ENCODE measurements around the gene RGS6.

RGS6 gene

GRCh38 chr14:72054911-72055310 lies 122.7 kb downstream of the RGS6 start:
- no peak for DNase-seq (ENCODE audit: insufficient read length)
- TF ChIP-seq POLR2A (IDR thresholded peaks at IDR 0.05; ENCODE audit: low read depth, low read length), result no peak
- no peak for TF ChIP-seq TAF1 (IDR thresholded peaks at IDR 0.05; ENCODE audit: borderline replicate concordance, low read depth, low read length)
- peak; percentile 17 for FAIRE-seq

- FAIRE-seq (no peak), DNase-seq (ENCODE audit: insufficient read length) (no peak)
- TF ChIP-seq POLR2AphosphoS5 (IDR thresholded peaks at IDR 0.05; ENCODE audit: low read depth, low read length) (no peak), POLR2A (IDR thresholded peaks at IDR 0.05; ENCODE audit: low read depth, low read length) (no peak)
Measured at GRCh38 chr14:72057701-72058285, 125.6 kb downstream of the RGS6 start.

- FAIRE-seq (no peak), DNase-seq (ENCODE audit: insufficient read length) (no peak)
- TF ChIP-seq POLR2A (IDR thresholded peaks at IDR 0.05; ENCODE audit: low read depth, low read length) (no peak), POLR2AphosphoS5 (IDR thresholded peaks at IDR 0.05; ENCODE audit: low read depth, low read length) (no peak), TAF1 (IDR thresholded peaks at IDR 0.05; ENCODE audit: borderline replicate concordance, low read depth, low read length) (no peak)
Measured at GRCh38 chr14:72060460-72060859, 128.2 kb downstream of the RGS6 start.

GRCh38 chr14:72060917-72061316 lies 128.7 kb downstream of the RGS6 start:
- FAIRE-seq, result peak; percentile 24
- DNase-seq (ENCODE audit: insufficient read length), result no peak
- no peak for TF ChIP-seq POLR2A (IDR thresholded peaks at IDR 0.05; ENCODE audit: low read depth, low read length)
- no peak for TF ChIP-seq POLR2AphosphoS5 (IDR thresholded peaks at IDR 0.05; ENCODE audit: low read depth, low read length)
- TF ChIP-seq TAF1 (IDR thresholded peaks at IDR 0.05; ENCODE audit: borderline replicate concordance, low read depth, low read length), result no peak

- TF ChIP-seq TAF1 (IDR thresholded peaks at IDR 0.05; ENCODE audit: borderline replicate concordance, low read depth, low read length) (no peak), POLR2A (IDR thresholded peaks at IDR 0.05; ENCODE audit: low read depth, low read length) (no peak), POLR2AphosphoS5 (IDR thresholded peaks at IDR 0.05; ENCODE audit: low read depth, low read length) (no peak)
- FAIRE-seq (no peak), DNase-seq (ENCODE audit: insufficient read length) (no peak)
Measured at GRCh38 chr14:72061718-72062117, 129.5 kb downstream of the RGS6 start.

- no peak for DNase-seq (ENCODE audit: insufficient read length)
- TF ChIP-seq TAF1 (IDR thresholded peaks at IDR 0.05; ENCODE audit: borderline replicate concordance, low read depth, low read length) (no peak), POLR2AphosphoS5 (IDR thresholded peaks at IDR 0.05; ENCODE audit: low read depth, low read length) (no peak), POLR2A (IDR thresholded peaks at IDR 0.05; ENCODE audit: low read depth, low read length) (no peak)
- peak; percentile 85 for FAIRE-seq
Measured at GRCh38 chr14:72063761-72064282, 131.6 kb downstream of the RGS6 start.

GRCh38 chr14:72064501-72064900 lies 132.3 kb downstream of the RGS6 start:
- TF ChIP-seq POLR2AphosphoS5 (IDR thresholded peaks at IDR 0.05; ENCODE audit: low read depth, low read length) (no peak), TAF1 (IDR thresholded peaks at IDR 0.05; ENCODE audit: borderline replicate concordance, low read depth, low read length) (no peak), POLR2A (IDR thresholded peaks at IDR 0.05; ENCODE audit: low read depth, low read length) (no peak)
- peak; percentile 79 for FAIRE-seq
- DNase-seq (ENCODE audit: insufficient read length), result no peak

- FAIRE-seq, result peak; percentile 57
- TF ChIP-seq TAF1 (IDR thresholded peaks at IDR 0.05; ENCODE audit: borderline replicate concordance, low read depth, low read length), result no peak
- no peak for DNase-seq (ENCODE audit: insufficient read length)
Measured at GRCh38 chr14:72070458-72070857, 138.2 kb downstream of the RGS6 start.

GRCh38 chr14:72075649-72076334 lies 143.6 kb downstream of the RGS6 start:
- FAIRE-seq (no peak), DNase-seq (ENCODE audit: insufficient read length) (no peak)
- TF ChIP-seq TAF1 (IDR thresholded peaks at IDR 0.05; ENCODE audit: borderline replicate concordance, low read depth, low read length) (no peak), POLR2AphosphoS5 (IDR thresholded peaks at IDR 0.05; ENCODE audit: low read depth, low read length) (no peak), POLR2A (IDR thresholded peaks at IDR 0.05; ENCODE audit: low read depth, low read length) (no peak)

GRCh38 chr14:72081137-72081536 lies 148.9 kb downstream of the RGS6 start:
- TF ChIP-seq POLR2A (IDR thresholded peaks at IDR 0.05; ENCODE audit: low read depth, low read length), result no peak
- no peak for FAIRE-seq
- no peak for DNase-seq (ENCODE audit: insufficient read length)

GRCh38 chr14:72084935-72085334 lies 152.7 kb downstream of the RGS6 start:
- DNase-seq (ENCODE audit: insufficient read length) (no peak), FAIRE-seq (no peak)
- TF ChIP-seq POLR2AphosphoS5 (IDR thresholded peaks at IDR 0.05; ENCODE audit: low read depth, low read length) (no peak), TAF1 (IDR thresholded peaks at IDR 0.05; ENCODE audit: borderline replicate concordance, low read depth, low read length) (no peak), POLR2A (IDR thresholded peaks at IDR 0.05; ENCODE audit: low read depth, low read length) (no peak)

- no peak for FAIRE-seq
- TF ChIP-seq POLR2A (IDR thresholded peaks at IDR 0.05; ENCODE audit: low read depth, low read length) (no peak), POLR2AphosphoS5 (IDR thresholded peaks at IDR 0.05; ENCODE audit: low read depth, low read length) (no peak), TAF1 (IDR thresholded peaks at IDR 0.05; ENCODE audit: borderline replicate concordance, low read depth, low read length) (no peak)
- no peak for DNase-seq (ENCODE audit: insufficient read length)
Measured at GRCh38 chr14:72089625-72090024, 157.4 kb downstream of the RGS6 start.

Measured in GM12892 (cell line).